ENCODE results near the gene DNTT.

The DNTT gene

DNA sequence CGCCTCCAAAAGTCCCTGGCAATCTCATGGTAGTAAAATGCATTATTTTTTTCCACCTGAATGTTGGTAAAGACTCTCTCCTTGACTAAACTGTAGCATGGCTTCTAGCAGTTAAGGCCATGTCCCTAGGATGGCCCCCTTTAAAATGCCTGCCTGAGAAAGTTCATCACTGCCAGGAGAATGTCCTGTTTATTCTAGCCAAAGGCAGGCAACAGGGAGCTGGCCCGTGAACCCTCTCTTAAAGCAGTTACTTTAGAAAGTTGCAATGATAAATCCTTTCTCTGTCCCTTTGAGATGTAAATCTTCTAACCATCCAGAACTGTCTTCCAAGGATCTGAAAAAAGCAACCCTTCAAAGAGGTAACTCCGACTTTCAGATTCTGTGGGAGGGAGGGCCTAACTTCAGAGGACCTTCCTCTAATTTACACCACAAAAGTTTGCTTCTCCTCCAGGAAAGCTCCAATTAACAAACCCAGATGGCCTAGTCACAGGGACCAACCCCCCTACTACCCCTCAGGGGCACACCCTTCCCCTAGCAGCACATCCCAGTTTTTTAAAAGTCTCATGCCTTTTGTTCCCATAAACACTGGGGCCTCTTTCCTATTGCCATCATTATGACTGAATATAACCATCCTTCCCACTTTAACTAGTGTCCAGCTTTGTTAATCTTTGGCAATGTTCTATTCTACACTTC, 5.5 kb downstream of the DNTT start:
- no peak for DNase-seq (ENCODE audit: low read depth, low spot score)

DNA sequence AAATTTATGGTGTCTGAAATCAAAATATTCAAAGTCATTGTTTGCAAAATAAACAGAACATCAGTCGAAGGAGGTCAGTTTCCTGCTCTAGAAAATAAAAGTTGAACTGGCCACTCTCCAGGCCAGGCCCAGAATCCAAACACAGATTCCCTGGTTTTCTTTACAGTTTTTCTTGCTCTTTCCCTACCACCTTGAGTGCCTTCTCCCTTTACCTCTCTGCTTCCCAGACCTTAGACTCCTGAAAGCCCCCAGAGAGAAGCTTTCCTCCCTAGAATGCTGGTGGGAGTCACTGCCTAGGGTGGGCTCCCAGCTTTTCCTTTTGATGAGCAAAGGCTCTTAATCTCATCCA, 6.1 kb downstream of the DNTT start:
- DNase-seq (ENCODE audit: low read depth, low spot score) = no peak

DNA sequence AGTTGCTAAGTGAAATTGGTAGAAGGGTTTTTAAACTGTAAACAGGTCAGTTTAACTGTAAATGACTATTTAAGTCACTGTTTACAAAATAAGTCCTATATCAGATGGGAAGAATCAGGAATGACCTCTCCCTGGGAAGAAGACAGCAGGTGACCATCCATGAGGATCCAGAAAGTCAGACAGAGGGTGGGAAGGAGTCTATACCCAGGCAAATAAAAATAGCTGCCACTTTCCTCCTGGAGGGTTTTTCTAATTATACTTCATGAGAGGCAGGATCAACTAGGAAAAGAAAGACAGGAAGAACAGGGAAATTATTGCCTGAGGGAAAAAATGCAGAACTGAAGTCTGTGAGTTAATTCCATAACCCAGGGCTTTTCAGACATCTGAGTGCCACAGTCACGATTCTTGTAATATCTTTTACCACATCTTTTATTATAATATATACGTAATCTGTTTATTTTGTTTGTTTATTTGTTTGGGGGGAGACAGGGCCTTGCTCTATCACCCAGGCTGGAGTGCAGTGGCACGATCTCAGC, 7.0 kb downstream of the DNTT start:
- DNase-seq (ENCODE audit: low read depth, low spot score) = no peak

DNA sequence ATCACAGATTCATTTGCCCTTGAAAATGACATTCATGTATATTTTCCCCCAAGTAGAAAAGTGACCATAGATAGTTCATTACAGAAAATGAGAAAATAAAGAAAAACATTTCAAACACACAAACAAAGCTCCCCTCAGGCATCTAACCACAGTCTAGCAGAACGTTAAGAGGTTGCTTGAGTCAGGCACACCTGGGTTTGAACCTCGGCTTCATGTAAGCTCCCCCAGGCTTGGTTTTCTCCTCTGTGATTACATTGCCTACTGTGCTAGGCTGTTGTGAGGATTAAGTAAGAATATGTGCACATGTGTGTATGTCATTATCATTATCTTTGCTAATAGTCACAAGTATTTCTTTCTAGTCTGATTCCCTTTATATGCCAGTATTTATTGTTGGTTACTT, 9.1 kb downstream of the DNTT start:
- no peak for DNase-seq (ENCODE audit: low read depth, low spot score)

- no peak for DNase-seq (ENCODE audit: low read depth, low spot score)
Measured at GRCh38 chr10:96317067-96317833, 13.0 kb downstream of the DNTT start.

GRCh38 chr10:96319754-96320474, 15.7 kb downstream of the DNTT start:
- DNase-seq (ENCODE audit: low read depth, low spot score) = no peak

- DNase-seq (ENCODE audit: low read depth, low spot score) = no peak
Measured at GRCh38 chr10:96321822-96322221, 17.6 kb downstream of the DNTT start.

- DNase-seq (ENCODE audit: low read depth, low spot score) = no peak
Measured at GRCh38 chr10:96322275-96322674, 18.0 kb downstream of the DNTT start.

GRCh38 chr10:96324447-96324846, 20.2 kb downstream of the DNTT start:
- DNase-seq (ENCODE audit: low read depth, low spot score) = no peak

GRCh38 chr10:96325719-96326373, 21.6 kb downstream of the DNTT start:
- no peak for DNase-seq (ENCODE audit: low read depth, low spot score)

GRCh38 chr10:96327462-96327861, 23.2 kb downstream of the DNTT start:
- DNase-seq (ENCODE audit: low read depth, low spot score) = no peak

- DNase-seq (ENCODE audit: low read depth, low spot score) = no peak
Measured at GRCh38 chr10:96333101-96333500, 28.9 kb downstream of the DNTT start.

DNA sequence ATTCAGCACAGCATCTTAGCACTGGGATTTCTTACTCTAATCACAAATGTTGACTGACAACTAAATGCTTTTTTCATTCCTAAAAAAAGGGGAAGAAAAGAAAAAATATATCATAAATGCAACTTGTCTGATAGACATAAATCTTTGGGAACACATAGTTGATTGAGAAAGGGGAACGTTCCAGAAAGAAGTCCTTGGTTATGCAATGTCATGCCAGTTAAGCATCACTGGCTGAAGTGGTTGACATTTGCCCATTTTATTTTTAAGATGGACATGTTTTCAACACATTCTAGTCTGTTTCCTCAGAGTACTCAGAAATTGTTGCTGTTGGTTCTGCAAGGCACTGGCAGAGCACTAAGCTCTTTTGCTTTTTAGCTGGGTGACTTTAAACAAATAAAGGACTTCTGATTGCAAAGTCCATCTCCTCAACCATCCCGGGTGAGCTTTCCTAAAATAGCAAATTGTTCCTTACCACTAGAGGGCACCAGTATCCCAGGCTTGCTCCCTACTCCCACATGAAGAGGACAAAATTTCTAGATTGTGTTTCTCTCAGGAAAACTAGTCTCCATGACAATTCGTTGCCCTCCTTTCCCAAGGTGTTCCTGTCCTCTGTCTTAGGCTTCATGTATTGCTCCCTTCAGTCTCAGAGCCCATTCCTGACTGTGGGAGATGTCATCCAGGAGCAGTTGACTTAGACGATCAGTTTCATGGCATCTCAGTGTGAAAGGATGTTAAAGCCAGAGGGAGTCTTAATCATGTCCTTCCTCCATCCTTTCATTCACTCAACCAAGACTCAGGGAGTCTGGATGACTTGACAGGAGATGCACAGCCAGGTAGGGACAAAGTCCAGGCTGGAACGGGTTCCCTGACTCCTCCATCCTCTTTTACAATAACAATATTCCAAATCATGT, 30.6 kb downstream of the DNTT start:
- no peak for DNase-seq (ENCODE audit: low read depth, low spot score)

GRCh38 chr10:96337106-96337505, 32.9 kb downstream of the DNTT start:
- no peak for DNase-seq (ENCODE audit: low read depth, low spot score)

- no peak for DNase-seq (ENCODE audit: low read depth, low spot score)
Measured at GRCh38 chr10:96338279-96338925, 34.2 kb downstream of the DNTT start.

DNA sequence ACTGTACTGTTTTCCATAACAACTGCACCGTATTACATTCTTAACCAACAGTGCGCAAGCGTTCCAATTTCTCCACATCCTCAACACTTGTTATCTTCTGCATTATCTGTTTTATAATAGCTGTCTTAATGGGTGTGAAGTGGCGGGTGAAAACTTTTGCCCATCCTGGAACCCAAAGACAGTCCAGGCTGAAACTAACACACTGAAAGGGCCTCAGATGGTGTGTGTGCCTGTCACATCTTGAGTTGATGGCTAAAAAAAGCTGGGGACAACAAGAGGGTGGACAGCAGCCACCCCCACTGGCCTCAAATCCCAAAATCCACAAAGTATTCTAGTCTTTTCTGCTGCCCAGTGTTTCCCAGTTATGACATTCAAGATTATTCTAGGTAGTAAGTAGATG, 35.1 kb downstream of the DNTT start:
- no peak for DNase-seq (ENCODE audit: low read depth, low spot score)

DNA sequence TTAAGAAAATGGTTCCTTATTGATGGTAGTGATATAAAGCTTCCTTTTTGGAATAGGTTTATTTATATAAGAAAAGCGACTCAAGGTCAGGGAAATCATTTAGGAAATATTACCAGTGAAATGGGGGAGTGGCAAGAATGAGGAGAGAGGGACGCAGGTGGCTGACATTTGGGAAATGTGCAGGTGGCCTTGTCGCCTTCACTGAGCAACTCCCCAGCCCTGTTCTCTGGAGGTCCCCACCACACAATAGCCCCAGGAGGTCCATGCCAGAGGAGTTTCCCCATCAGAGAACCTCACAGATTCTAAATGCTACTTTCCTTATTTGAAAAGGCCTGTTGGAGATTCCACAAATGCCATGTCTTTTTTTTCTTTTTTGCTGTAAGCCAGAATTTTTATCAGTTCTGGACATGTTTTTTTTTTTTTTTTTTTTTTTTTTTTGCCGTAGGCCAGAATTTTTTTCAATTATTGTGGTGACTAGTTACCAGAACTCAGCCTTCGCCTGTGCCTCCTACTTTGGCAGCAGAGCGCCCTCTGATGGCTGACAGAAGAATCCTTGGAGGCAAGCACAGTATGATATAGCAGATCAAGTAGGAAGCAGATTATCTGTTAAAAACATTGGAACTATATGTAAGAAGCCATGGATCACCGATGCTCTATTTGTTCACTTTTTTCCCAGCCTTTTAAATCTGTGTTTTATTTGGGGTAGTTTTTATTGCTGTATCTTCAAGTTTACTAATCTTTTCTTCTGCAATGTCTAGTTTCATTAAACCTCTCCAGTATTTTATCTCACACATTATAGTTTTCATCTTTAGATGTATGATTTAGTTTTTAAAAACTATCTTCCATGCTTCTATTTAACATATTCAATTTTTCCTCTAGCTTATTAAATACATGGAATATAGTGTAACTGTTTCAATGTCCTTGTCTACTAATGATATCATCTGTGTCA, 36.0 kb downstream of the DNTT start:
- no peak for DNase-seq (ENCODE audit: low read depth, low spot score)

GRCh38 chr10:96341219-96342182, 37.3 kb downstream of the DNTT start:
- DNase-seq (ENCODE audit: low read depth, low spot score) = no peak

Data from brain pericyte (primary cell).